Esophagus muscularis mucosa (tissue), 4 donors: ENCODE results near the gene SLC6A16. TPM values are rescaled to one million over a fixed set of nuclear protein-coding genes. Genes with fewer than 3 reads are reported as not detected.
"Not testable (repeated sequence)": the region's sequence is repeated elsewhere in the genome, so short reads cannot be mapped to it uniquely, and the experiment has no call there.

Source experiments
- DNase-seq: peaks from one replicate; pipeline ENCODE4 v3.0.0-alpha.2; 2017; ENCODE audit errors: extremely low spot score
- H3K27ac ChIP-seq, 4 donors: fragments of 200-600 bp; sonication (generic); replicated peaks in 1 of 4; 1 replicate in 3 of 4; 2 replicates in 1 of 4; pipeline ENCODE4 v1.5.1; 2016 to 2019; ENCODE audit warnings: mild to moderate bottlenecking in 1 of 4
- H3K27me3 ChIP-seq, 4 donors: fragments of 200-600 bp; sonication (generic); one replicate each; pipeline versions ENCODE4 v1.5.1 to v1.6.0; 2016 to 2019
- H3K36me3 ChIP-seq, 4 donors: fragments of 200-600 bp; sonication (generic); one replicate each; pipeline ENCODE4 v1.5.1; 2016 to 2019
- H3K4me1 ChIP-seq, 4 donors: fragments of 200-600 bp; sonication (generic); one replicate each; pipeline ENCODE4 v1.5.1; 2016 to 2019
- H3K4me3 ChIP-seq, 4 donors: fragments of 200-600 bp; sonication (generic); 1 replicate in 2 of 4; 2 replicates in 2 of 4; pipeline ENCODE4 v1.5.1; 2016 to 2019; ENCODE audit warnings: mild to moderate bottlenecking in 4 of 4, moderate library complexity in 1 of 4
- H3K9me3 ChIP-seq, 4 donors: fragments of 200-600 bp; sonication (generic); 1 replicate in 3 of 4; 2 replicates in 1 of 4; pipeline ENCODE4 v1.5.1; 2016 to 2019
- CTCF ChIP-seq, 3 experiments: fragments of 200-600 bp in 2 of 3; fragments of 450-650 bp in 1 of 3; sonication (generic) in 2 of 3; IDR thresholded peaks; one replicate each; pipeline ENCODE4 v1.5.1; 2017 to 2019; ENCODE audit warnings: antibody characterized with exemption in 3 of 3, mild to moderate bottlenecking in 2 of 3, moderate library complexity in 1 of 3
- EP300 ChIP-seq: sonication (generic); formaldehyde crosslinking; IDR thresholded peaks from one replicate; pipeline ENCODE4 v1.6.1; 2017; ENCODE audit warnings: antibody characterized with exemption
- POLR2A ChIP-seq: fragments of 450-650 bp; IDR thresholded peaks from one replicate; pipeline ENCODE4 v1.6.1; 2017; ENCODE audit warnings: antibody characterized with exemption, moderate library complexity, mild to moderate bottlenecking, low read depth
- POLR2AphosphoS5 ChIP-seq, 2 donors: sonication (generic); formaldehyde crosslinking; IDR thresholded peaks; one replicate each; pipeline ENCODE4 v1.6.1; 2017; ENCODE audit warnings: antibody characterized with exemption in 2 of 2
- WGBS: methylation state at CpG from one replicate; pipeline ENCODE4 v1.1.5; 2018; 5-methylcytosine and 5-hydroxymethylcytosine counted together
- intact Hi-C: fragments of 100-400 bp; cut with DNase I; formaldehyde crosslinking; loops from one replicate; pipeline ENCODE4 v1.15.1; 2023
- total RNA-seq, 4 donors: library from RNA; depleted of rRNA; stranded (reverse); fragments of >200 nt; gene quantifications; one replicate each; pipeline versions ENCODE4 v1.1.0 to v1.2.1, GENCODE V29; 2016

The SLC6A16 gene
- total RNA-seq, 4 donors from 2014 or later: 0.83 to 4.1 (median 2.5) TPM

- H3K4me1 ChIP-seq: no peaks in the 10 kb centered on the region
- H3K9me3 ChIP-seq: peaks cover 0 to 17% (median 0%) of the 10 kb centered on the region in 4 donors
- no peaks in the 10 kb centered on the region for H3K27me3 ChIP-seq
- no peak overlapping the region for H3K27ac ChIP-seq
- intact Hi-C loops: no loop called here
- no peak for DNase-seq
- TF ChIP-seq POLR2A (no peak), POLR2AphosphoS5 (IDR thresholded peaks at IDR 0.05) (no peak), CTCF (IDR thresholded peaks at IDR 0.05) (no peak), EP300 (no peak)
- peaks cover 0 to 3% (median 0%) of the 10 kb centered on the region in 4 donors for H3K36me3 ChIP-seq
- no peak overlapping the region for H3K4me3 ChIP-seq
Observed at GRCh38 chr19:49316284-49316683, 8.7 kb downstream of the SLC6A16 start.

- 86% methylated on average over 1 of the region's 1 CpG for WGBS
- H3K9me3 ChIP-seq: peaks cover 0 to 12% (median 0%) of the 10 kb centered on the region in 4 donors
Observed at GRCh38 chr19:49315111-49315510, 9.9 kb downstream of the SLC6A16 start.

GRCh38 chr19:49309087-49309486 is 15.9 kb downstream of the SLC6A16 start:
- WGBS: 85% methylated on average over 6 of the region's 6 CpGs
- intact Hi-C loops: no loop called here
- H3K4me3 ChIP-seq: no peak overlapping the region
- H3K4me1 ChIP-seq: no peaks in the 10 kb centered on the region
- no peaks in the 10 kb centered on the region for H3K9me3 ChIP-seq
- peaks cover 0 to 31% (median 10%) of the 10 kb centered on the region in 4 donors for H3K36me3 ChIP-seq
- TF ChIP-seq POLR2A (no peak), CTCF (IDR thresholded peaks at IDR 0.05) (no peak), EP300 (no peak), POLR2AphosphoS5 (IDR thresholded peaks at IDR 0.05) (no peak)
- no peaks in the 10 kb centered on the region for H3K27me3 ChIP-seq
- H3K27ac ChIP-seq: no peak overlapping the region
- DNase-seq: no peak

More at GRCh38 chr19:49315111-49315510, 9.9 kb downstream of the SLC6A16 start:
- no peak overlapping the region for H3K4me3 ChIP-seq
- H3K27me3 ChIP-seq: no peaks in the 10 kb centered on the region
- no peak overlapping the region for H3K27ac ChIP-seq
- H3K36me3 ChIP-seq: peaks cover 0 to 13% (median 8%) of the 10 kb centered on the region in 4 donors
- TF ChIP-seq POLR2AphosphoS5 (IDR thresholded peaks at IDR 0.05) (no peak), POLR2A (no peak), CTCF (IDR thresholded peaks at IDR 0.05) (no peak), EP300 (no peak)
- DNase-seq: no peak
- H3K4me1 ChIP-seq: no peaks in the 10 kb centered on the region
- intact Hi-C loops: no loop called here

- H3K4me1 ChIP-seq, H3K27me3 ChIP-seq, H3K9me3 ChIP-seq, H3K27ac ChIP-seq, H3K4me3 ChIP-seq, DNase-seq, intact Hi-C loops: not testable (repeated sequence)
- 59% methylated on average over 7 of the region's 7 CpGs for WGBS
- peaks cover 0 to 31% (median 10%) of the 10 kb centered on the region in 4 donors for H3K36me3 ChIP-seq
Observed at GRCh38 chr19:49306734-49307133, 18.3 kb downstream of the SLC6A16 start.

GRCh38 chr19:49301866-49302252 is 23.1 kb downstream of the SLC6A16 start:
- H3K4me3 ChIP-seq: no peak overlapping the region
- no peak for DNase-seq
- H3K9me3 ChIP-seq: peaks cover 0 to 6% (median 2%) of the 10 kb centered on the region in 4 donors
- peaks cover 0 to 11% (median 5%) of the 10 kb centered on the region in 4 donors for H3K4me1 ChIP-seq
- no peaks in the 10 kb centered on the region for H3K27me3 ChIP-seq
- no peak overlapping the region for H3K27ac ChIP-seq
- no peaks in the 10 kb centered on the region for H3K36me3 ChIP-seq
- TF ChIP-seq POLR2AphosphoS5 (IDR thresholded peaks at IDR 0.05): no peak
- no peak for TF ChIP-seq CTCF (IDR thresholded peaks at IDR 0.05)
- no peak for TF ChIP-seq EP300
- TF ChIP-seq POLR2A: no peak
- intact Hi-C loops: no loop called here
- 86% methylated on average over 5 of the region's 5 CpGs for WGBS
